Measurements from ENCODE around the gene TIA1. TPM values are rescaled to one million over a fixed set of nuclear protein-coding genes. Genes with fewer than 3 reads are reported as not detected.
A peak's percentile ranks its signal among the peaks of the same experiment; 100 is the strongest.

The TIA1 gene
- total RNA-seq, 4 donors from 2014 or later = 132 to 229 (median 175) TPM

- DNase-seq = no peak
- no peaks in the 10 kb centered on the region for H3K9me3 ChIP-seq
- TF ChIP-seq POLR2A (IDR thresholded peaks at IDR 0.05) (no peak), CTCF (IDR thresholded peaks at IDR 0.05) (no peak)
- H3K27ac ChIP-seq = no peak overlapping the region
- H3K27me3 ChIP-seq = no peaks in the 10 kb centered on the region
- no peak overlapping the region for H3K4me3 ChIP-seq
- peaks cover 0 to 18% (median 2%) of the 10 kb centered on the region in 4 donors for H3K4me1 ChIP-seq
- H3K36me3 ChIP-seq = peaks cover 0 to 51% (median 0%) of the 10 kb centered on the region in 3 donors
Observed at GRCh38 chr2:70261501-70261900, 13.1 kb upstream of the TIA1 start.

- TF ChIP-seq POLR2A (IDR thresholded peaks at IDR 0.05) = no peak
- no peak for TF ChIP-seq CTCF (IDR thresholded peaks at IDR 0.05)
- Histone ChIP-seq H3K36me3 (peaks cover 0 to 24% (median 0%) of the 10 kb centered on the region in 3 donors), H3K27ac (peak overlapping the region; percentile 73 to 93 (median 87)), H3K4me3 (peak overlapping the region; percentile 88 to 93 (median 91)), H3K9me3 (no peaks in the 10 kb centered on the region), H3K4me1 (peaks cover 0 to 18% (median 2%) of the 10 kb centered on the region in 4 donors), H3K27me3 (no peaks in the 10 kb centered on the region)
- DNase-seq = peak in 2 of 3 donors; percentile 62 to 67
Observed at GRCh38 chr2:70258532-70258875, 10.1 kb upstream of the TIA1 start.

DNA sequence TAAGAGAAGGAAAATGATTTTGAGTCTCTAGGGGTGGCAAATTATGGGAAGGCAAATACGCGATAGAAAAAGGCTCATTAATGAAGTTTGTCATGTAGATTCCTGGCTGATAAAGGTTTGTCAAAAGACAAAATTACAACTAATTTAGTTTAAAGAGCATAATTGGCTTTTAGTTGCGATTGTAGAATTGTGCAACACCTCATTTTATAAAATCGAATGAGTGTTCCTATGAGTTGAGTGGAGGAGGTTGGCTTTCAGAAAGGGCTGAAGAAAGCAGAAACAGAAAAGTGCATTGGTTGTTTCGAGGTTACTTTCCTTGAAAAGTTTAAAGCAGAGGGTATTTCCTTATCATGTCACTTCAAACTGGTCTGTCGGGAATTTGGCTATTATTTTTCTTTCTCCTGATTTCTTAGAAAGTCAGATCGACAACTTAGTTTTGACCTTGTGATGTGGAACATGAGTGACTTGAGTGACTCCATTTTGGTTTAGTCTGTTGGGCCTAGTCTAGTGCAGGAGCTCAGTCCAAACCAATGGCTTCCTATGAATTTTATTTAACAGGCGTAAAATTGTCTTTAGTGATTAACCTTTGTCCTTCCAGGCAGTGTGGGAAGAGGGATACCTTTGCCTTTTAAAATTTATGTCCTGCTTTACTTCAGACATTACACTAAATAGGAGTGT is 7.3 kb upstream of the TIA1 start:
- Histone ChIP-seq H3K27ac (no peak overlapping the region), H3K4me3 (no peak overlapping the region), H3K36me3 (peaks cover 0 to 9% (median 0%) of the 10 kb centered on the region in 3 donors), H3K4me1 (peaks cover 0 to 14% (median 2%) of the 10 kb centered on the region in 4 donors), H3K27me3 (no peaks in the 10 kb centered on the region), H3K9me3 (no peaks in the 10 kb centered on the region)
- no peak for DNase-seq
- no peak for TF ChIP-seq CTCF (IDR thresholded peaks at IDR 0.05)
- no peak for TF ChIP-seq POLR2A (IDR thresholded peaks at IDR 0.05)

- DNase-seq = no peak
- Histone ChIP-seq H3K36me3 (no peaks in the 10 kb centered on the region), H3K4me1 (peaks cover 0 to 15% (median 6%) of the 10 kb centered on the region in 4 donors), H3K27me3 (no peaks in the 10 kb centered on the region), H3K4me3 (no peak overlapping the region), H3K9me3 (no peaks in the 10 kb centered on the region), H3K27ac (no peak overlapping the region)
- TF ChIP-seq CTCF (IDR thresholded peaks at IDR 0.05) (no peak), POLR2A (IDR thresholded peaks at IDR 0.05) (no peak)
Observed at GRCh38 chr2:70250434-70250833, 2.0 kb upstream of the TIA1 start.

- Histone ChIP-seq H3K27ac (peak overlapping the region; percentile 92 to 99 (median 94)), H3K9me3 (no peaks in the 10 kb centered on the region), H3K4me1 (peaks cover 0 to 20% (median 6%) of the 10 kb centered on the region in 4 donors), H3K36me3 (no peaks in the 10 kb centered on the region), H3K27me3 (no peaks in the 10 kb centered on the region), H3K4me3 (peak overlapping the region; percentile 66 to 96 (median 76))
- no peak for TF ChIP-seq CTCF (IDR thresholded peaks at IDR 0.05)
- TF ChIP-seq POLR2A (IDR thresholded peaks at IDR 0.05) = no peak
- DNase-seq = no peak
Observed at GRCh38 chr2:70247364-70248180, 856 bp downstream of the TIA1 start.
